ENCODE measurements around the gene MAB21L4. TPM values are rescaled to one million over a fixed set of nuclear protein-coding genes. Genes with fewer than 3 reads are reported as not detected.

Gene MAB21L4
- total and polyA plus RNA-seq, 7 donors: not detected

GRCh38 chr2:240921311-240921994 is 25.5 kb upstream of the MAB21L4 start:
- no peak for TF ChIP-seq CTCF (IDR thresholded peaks at IDR 0.05)
- WGBS, 3 donors: 58 to 67% (median 63%) methylated on average over 12 to 13 of the region's 13 CpGs
- peak; percentile 38 to 69 (median 66) for ATAC-seq
- no peaks in the 10 kb centered on the region for H3K4me1 ChIP-seq
- peaks cover 0 to 3% (median 0%) of the 10 kb centered on the region in 3 donors for H3K27me3 ChIP-seq (ENCODE audit: insufficient read depth in 3 of 3, low read length in 2 of 3)
- no peaks in the 10 kb centered on the region for H3K36me3 ChIP-seq (ENCODE audit: insufficient read depth in 1 of 2, low read depth in 1 of 2)
- intact Hi-C loops (cut with DNase I): no loop called here
- DNase-seq: peak; percentile 80 to 85
- no peak overlapping the region for H3K4me3 ChIP-seq
- H3K27ac ChIP-seq: no peak overlapping the region
- no peaks in the 10 kb centered on the region for H3K9me3 ChIP-seq

GRCh38 chr2:240920783-240921231 is 24.9 kb upstream of the MAB21L4 start:
- peak in 1 of 2 donors; percentile 14 for DNase-seq
- H3K4me3 ChIP-seq: no peak overlapping the region
- peaks cover 0 to 3% (median 2%) of the 10 kb centered on the region in 3 donors for H3K27me3 ChIP-seq (ENCODE audit: insufficient read depth in 3 of 3, low read length in 2 of 3)
- 77 to 83% (median 82%) methylated on average over 4 of the region's 4 CpGs for WGBS, 3 donors
- ATAC-seq: no peak
- no peak for TF ChIP-seq CTCF (IDR thresholded peaks at IDR 0.05)
- H3K36me3 ChIP-seq (ENCODE audit: insufficient read depth in 1 of 2, low read depth in 1 of 2): no peaks in the 10 kb centered on the region
- intact Hi-C loops (cut with DNase I): no loop called here
- H3K27ac ChIP-seq: no peak overlapping the region
- no peaks in the 10 kb centered on the region for H3K4me1 ChIP-seq
- no peaks in the 10 kb centered on the region for H3K9me3 ChIP-seq

GRCh38 chr2:240919786-240920782 is 24.1 kb upstream of the MAB21L4 start:
- Histone ChIP-seq H3K36me3 (ENCODE audit: insufficient read depth in 1 of 2, low read depth in 1 of 2) (no peaks in the 10 kb centered on the region), H3K4me1 (no peaks in the 10 kb centered on the region), H3K27ac (no peak overlapping the region), H3K9me3 (no peaks in the 10 kb centered on the region), H3K4me3 (no peak overlapping the region), H3K27me3 (ENCODE audit: insufficient read depth in 3 of 3, low read length in 2 of 3) (peaks cover 0 to 10% (median 6%) of the 10 kb centered on the region in 3 donors)
- intact Hi-C loops (cut with DNase I): no loop called here
- DNase-seq: peak; percentile 3 to 46
- no peak for ATAC-seq
- WGBS, 3 donors: 86 to 88% (median 86%) methylated on average over 29 to 31 of the region's 31 CpGs
- no peak for TF ChIP-seq CTCF (IDR thresholded peaks at IDR 0.05)

- Histone ChIP-seq H3K4me3 (no peak overlapping the region), H3K9me3 (no peaks in the 10 kb centered on the region), H3K4me1 (peaks cover 5% of the 10 kb centered on the region), H3K27me3 (ENCODE audit: insufficient read depth in 3 of 3, low read length in 2 of 3) (peaks cover 0 to 17% (median 6%) of the 10 kb centered on the region in 3 donors), H3K36me3 (ENCODE audit: insufficient read depth in 1 of 2, low read depth in 1 of 2) (no peaks in the 10 kb centered on the region), H3K27ac (no peak overlapping the region)
- 90 to 94% (median 92%) methylated on average over 17 to 19 of the region's 19 CpGs for WGBS, 3 donors
- peak; percentile 10 to 45 for DNase-seq
- TF ChIP-seq CTCF (IDR thresholded peaks at IDR 0.05): no peak
- intact Hi-C loops (cut with DNase I): no loop called here
- no peak for ATAC-seq
Observed at GRCh38 chr2:240919161-240919781, 23.3 kb upstream of the MAB21L4 start.

Measured in psoas muscle (tissue), 8 donors.